PC-9 (cell line): Measurements from ENCODE around the gene GTF3C1. TPM values are rescaled to one million over a fixed set of nuclear protein-coding genes. Genes with fewer than 3 reads are reported as not detected.

Source experiments
- BruUV-seq: library from RNA; stranded (reverse); fragments of 400-500 nt; replicated peaks from 2 replicates; lab custom pipeline; 2021; lab: Mats Ljungman, UMichigan
- CTCF ChIA-PET: fragments of 300-600 bp; sonication (Branson Sonifier 250); formaldehyde crosslinking; loops from one replicate; lab custom pipeline; 2022; ENCODE audit warnings: antibody characterized with exemption; lab: Charles Lee
- POLR2A ChIA-PET: fragments of 300-600 bp; sonication (Branson Sonifier 250); formaldehyde crosslinking; loops from one replicate; lab custom pipeline; 2022; ENCODE audit warnings: antibody characterized with exemption; ENCODE audit not compliant: unreplicated experiment; lab: Charles Lee
- DNase-seq, 2 experiments: peaks; one replicate each; pipeline versions ENCODE4 v3.0.0 to v3.0.0-alpha.2; 2015 to 2022; ENCODE audit warnings: mixed read lengths in 1 of 2
- H2AFZ ChIP-seq: fragments of 200-600 bp; sonication (generic); 2 replicates; pipeline ENCODE4 v1.8.1; 2017; ENCODE audit warnings: antibody characterized with exemption
- H3F3A ChIP-seq: fragments of 200-600 bp; sonication (generic); 2 replicates; pipeline ENCODE4 v1.8.1; 2017; ENCODE audit warnings: antibody characterized with exemption, mild to moderate bottlenecking, low read depth; ENCODE audit not compliant: insufficient read depth
- H3K27ac ChIP-seq: fragments of 200-600 bp; sonication (generic); 2 replicates; pipeline ENCODE4 v1.6.1; 2016; ENCODE audit warnings: mixed run types
- H3K27me3 ChIP-seq: fragments of 200-600 bp; sonication (generic); 2 replicates; pipeline ENCODE4 v1.6.1; 2016; ENCODE audit warnings: low read depth, mixed run types; ENCODE audit not compliant: insufficient read depth
- H3K36me3 ChIP-seq: fragments of 200-600 bp; sonication (generic); 2 replicates; pipeline ENCODE4 v1.6.1; 2016; ENCODE audit warnings: low read depth, mixed run types
- H3K4me1 ChIP-seq: fragments of 200-600 bp; sonication (generic); replicated peaks from 2 replicates; pipeline ENCODE4 v1.6.1; 2016; ENCODE audit warnings: mixed run types; ENCODE audit not compliant: insufficient read depth
- H3K4me2 ChIP-seq: fragments of 200-600 bp; sonication (generic); 2 replicates; pipeline ENCODE4 v1.6.1; 2017; ENCODE audit warnings: mixed run types
- H3K4me3 ChIP-seq: fragments of 200-600 bp; sonication (generic); 2 replicates; pipeline ENCODE4 v1.6.1; 2016; ENCODE audit warnings: mixed run types
- H3K79me2 ChIP-seq: fragments of 200-600 bp; sonication (generic); 2 replicates; pipeline ENCODE4 v1.6.1; 2017; ENCODE audit warnings: low read depth, mixed run types
- H3K9me2 ChIP-seq: fragments of 200-600 bp; sonication (generic); 2 replicates; pipeline ENCODE4 v1.8.1; 2017; ENCODE audit warnings: mild to moderate bottlenecking; ENCODE audit not compliant: insufficient read depth
- H3K9me3 ChIP-seq: fragments of 200-600 bp; sonication (generic); 2 replicates; pipeline ENCODE4 v1.8.1; 2016; ENCODE audit warnings: low read depth; ENCODE audit not compliant: insufficient read depth
- H4K20me1 ChIP-seq: fragments of 200-600 bp; sonication (generic); 2 replicates; pipeline ENCODE4 v1.8.1; 2017; ENCODE audit not compliant: insufficient read depth
- EZH2 ChIP-seq: fragments of 200-600 bp; sonication (generic); IDR thresholded peaks from 2 replicates; pipeline ENCODE4 v1.8.0; 2017; ENCODE audit warnings: antibody characterized with exemption, low read depth
- intact Hi-C: fragments of 100-400 bp; cut with micrococcal nuclease; formaldehyde crosslinking; loops from one replicate; pipeline ENCODE4 v1.10.0; 2022; ENCODE audit not compliant: unreplicated experiment
- total RNA-seq: library from RNA; stranded (reverse); gene quantifications from 2 replicates; pipeline ENCODE4 v1.2.3, GENCODE V29; 2021
- TF ChIP-seq, protein P1 (sequence below): fragments of 200-600 bp; sonication (generic); conservative IDR thresholded peaks from 2 replicates; pipeline ENCODE4 v1.6.1; 2017; ENCODE audit warnings: mixed run types, antibody characterized with exemption, mild to moderate bottlenecking, moderate library complexity

Gene GTF3C1
- total RNA-seq, 1 experiment from 2014 or later: 118 TPM

- DNase-seq: no peak
- Histone ChIP-seq H3K27me3 (no peaks in the 10 kb centered on the region), H3K9me3 (no peaks in the 10 kb centered on the region), H2AFZ (no peak overlapping the region), H3K79me2 (no peaks in the 10 kb centered on the region), H4K20me1 (no peaks in the 10 kb centered on the region), H3K4me2 (no peak overlapping the region), H3K4me3 (no peak overlapping the region), H3K9me2 (no peaks in the 10 kb centered on the region), H3K36me3 (peaks cover 24% of the 10 kb centered on the region), H3K4me1 (no peaks in the 10 kb centered on the region), H3K27ac (no peak overlapping the region), H3F3A (no peaks in the 10 kb centered on the region)
- CTCF ChIA-PET: no interaction called here
- no TSS peak for BruUV-seq
- POLR2A ChIA-PET: no interaction called here
- TF ChIP-seq EZH2: no peak
- TF ChIP-seq, protein P1, sequence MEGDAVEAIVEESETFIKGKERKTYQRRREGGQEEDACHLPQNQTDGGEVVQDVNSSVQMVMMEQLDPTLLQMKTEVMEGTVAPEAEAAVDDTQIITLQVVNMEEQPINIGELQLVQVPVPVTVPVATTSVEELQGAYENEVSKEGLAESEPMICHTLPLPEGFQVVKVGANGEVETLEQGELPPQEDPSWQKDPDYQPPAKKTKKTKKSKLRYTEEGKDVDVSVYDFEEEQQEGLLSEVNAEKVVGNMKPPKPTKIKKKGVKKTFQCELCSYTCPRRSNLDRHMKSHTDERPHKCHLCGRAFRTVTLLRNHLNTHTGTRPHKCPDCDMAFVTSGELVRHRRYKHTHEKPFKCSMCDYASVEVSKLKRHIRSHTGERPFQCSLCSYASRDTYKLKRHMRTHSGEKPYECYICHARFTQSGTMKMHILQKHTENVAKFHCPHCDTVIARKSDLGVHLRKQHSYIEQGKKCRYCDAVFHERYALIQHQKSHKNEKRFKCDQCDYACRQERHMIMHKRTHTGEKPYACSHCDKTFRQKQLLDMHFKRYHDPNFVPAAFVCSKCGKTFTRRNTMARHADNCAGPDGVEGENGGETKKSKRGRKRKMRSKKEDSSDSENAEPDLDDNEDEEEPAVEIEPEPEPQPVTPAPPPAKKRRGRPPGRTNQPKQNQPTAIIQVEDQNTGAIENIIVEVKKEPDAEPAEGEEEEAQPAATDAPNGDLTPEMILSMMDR: no peak
- intact Hi-C loops: no loop called here
Measured at GRCh38 chr16:27492588-27492979, 57.1 kb downstream of the GTF3C1 start.

GRCh38 chr16:27491894-27492587 is 57.7 kb downstream of the GTF3C1 start:
- H3K79me2 ChIP-seq: no peaks in the 10 kb centered on the region
- no peaks in the 10 kb centered on the region for H3K27me3 ChIP-seq
- no peaks in the 10 kb centered on the region for H4K20me1 ChIP-seq
- H3K36me3 ChIP-seq: peaks cover 22% of the 10 kb centered on the region
- no peak overlapping the region for H2AFZ ChIP-seq
- H3K9me3 ChIP-seq: no peaks in the 10 kb centered on the region
- TF ChIP-seq EZH2: no peak
- TF ChIP-seq, protein P1: no peak
- no peak overlapping the region for H3K27ac ChIP-seq
- no TSS peak for BruUV-seq
- intact Hi-C loops: no loop called here
- no peak overlapping the region for H3K4me2 ChIP-seq
- no peaks in the 10 kb centered on the region for H3K4me1 ChIP-seq
- no peak overlapping the region for H3K4me3 ChIP-seq
- H3F3A ChIP-seq: no peaks in the 10 kb centered on the region
- ChIA-PET POLR2A (no interaction called here), CTCF (no interaction called here)
- no peak for DNase-seq
- H3K9me2 ChIP-seq: no peaks in the 10 kb centered on the region

- Histone ChIP-seq H3K4me1 (no peaks in the 10 kb centered on the region), H3K9me2 (no peaks in the 10 kb centered on the region), H4K20me1 (no peaks in the 10 kb centered on the region), H3K36me3 (peaks cover 23% of the 10 kb centered on the region), H3K27ac (no peak overlapping the region), H3K9me3 (no peaks in the 10 kb centered on the region), H3K27me3 (no peaks in the 10 kb centered on the region), H3K4me3 (no peak overlapping the region), H3K4me2 (no peak overlapping the region), H3K79me2 (no peaks in the 10 kb centered on the region), H3F3A (no peaks in the 10 kb centered on the region), H2AFZ (no peak overlapping the region)
- no TSS peak for BruUV-seq
- ChIA-PET POLR2A (no interaction called here), CTCF (no interaction called here)
- DNase-seq: no peak
- intact Hi-C loops: no loop called here
- TF ChIP-seq EZH2: no peak
Measured at GRCh38 chr16:27489906-27490305, 59.8 kb downstream of the GTF3C1 start.

- H4K20me1 ChIP-seq: no peaks in the 10 kb centered on the region
- POLR2A ChIA-PET: no interaction called here
- H3K4me2 ChIP-seq: no peak overlapping the region
- no peak for DNase-seq
- no peak for TF ChIP-seq EZH2
- TF ChIP-seq, protein P1: no peak
- no peaks in the 10 kb centered on the region for H3K27me3 ChIP-seq
- no peaks in the 10 kb centered on the region for H3K9me2 ChIP-seq
- no peaks in the 10 kb centered on the region for H3K9me3 ChIP-seq
- BruUV-seq: no TSS peak
- H3K36me3 ChIP-seq: peaks cover 24% of the 10 kb centered on the region
- intact Hi-C loops: no loop called here
- H3K79me2 ChIP-seq: no peaks in the 10 kb centered on the region
- no peaks in the 10 kb centered on the region for H3K4me1 ChIP-seq
- no peak overlapping the region for H2AFZ ChIP-seq
- H3K4me3 ChIP-seq: no peak overlapping the region
- no peak overlapping the region for H3K27ac ChIP-seq
- CTCF ChIA-PET: no interaction called here
- no peaks in the 10 kb centered on the region for H3F3A ChIP-seq
Measured at GRCh38 chr16:27489421-27489820, 60.3 kb downstream of the GTF3C1 start.
